GM21367 (cell line): ENCODE results near the gene UBE2G2.

Experiments used
- ATAC-seq: cut with Tn5 transposase; IDR thresholded peaks from one replicate; pipeline ENCODE4 v1.9.1; 2021; ENCODE audit not compliant: unreplicated experiment

The UBE2G2 gene

DNA sequence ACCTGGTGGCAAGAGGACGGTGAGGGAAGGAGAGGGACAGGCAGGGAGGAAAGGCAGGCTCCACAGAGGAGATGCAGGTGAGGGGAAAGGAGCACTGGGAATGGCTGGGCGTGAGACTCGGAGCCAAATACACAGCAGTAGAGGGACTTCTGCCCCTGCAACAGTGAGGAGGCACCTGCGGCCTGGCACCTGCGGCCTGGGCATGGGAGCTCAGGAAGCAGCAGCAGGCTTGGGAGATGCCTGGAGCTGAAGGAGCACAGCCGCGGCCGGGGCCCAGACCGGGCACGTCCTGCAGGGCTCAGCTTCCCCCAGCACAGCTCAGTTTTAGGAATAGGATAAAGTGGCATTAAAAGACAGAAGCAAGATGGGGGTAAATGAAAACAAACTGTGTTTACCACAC, 69.4 kb downstream of the UBE2G2 start:
- ATAC-seq = no peak

DNA sequence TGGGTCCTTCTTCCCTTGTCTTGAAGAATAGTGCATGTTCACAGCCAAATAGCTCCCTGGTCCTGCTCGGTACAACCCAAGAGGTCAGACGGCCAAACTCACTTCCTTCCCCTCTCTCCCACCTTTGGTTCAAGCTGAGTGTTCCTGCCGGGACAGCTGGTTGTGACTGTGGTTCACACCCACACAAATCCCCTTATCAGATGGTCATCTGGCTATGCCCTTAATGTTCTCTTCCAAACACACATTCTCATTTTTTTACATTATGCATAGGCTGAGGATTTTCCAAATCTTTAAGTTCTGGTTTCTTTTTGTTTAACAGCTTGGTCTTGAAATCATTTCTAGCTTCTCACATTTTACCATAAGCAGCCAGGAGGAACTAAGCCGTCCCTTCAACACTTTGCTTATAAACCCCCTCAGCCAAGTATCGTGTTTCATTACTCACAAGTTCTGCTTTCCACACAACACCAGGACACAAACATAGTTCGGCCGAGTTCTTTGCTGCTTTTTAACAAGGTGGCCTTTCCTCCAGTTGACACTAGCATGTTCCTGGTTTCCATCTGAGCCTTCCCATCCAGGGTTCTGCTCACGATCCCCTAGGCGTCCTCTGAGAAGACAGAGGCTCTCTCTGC, 70.6 kb downstream of the UBE2G2 start:
- ATAC-seq = no peak

DNA sequence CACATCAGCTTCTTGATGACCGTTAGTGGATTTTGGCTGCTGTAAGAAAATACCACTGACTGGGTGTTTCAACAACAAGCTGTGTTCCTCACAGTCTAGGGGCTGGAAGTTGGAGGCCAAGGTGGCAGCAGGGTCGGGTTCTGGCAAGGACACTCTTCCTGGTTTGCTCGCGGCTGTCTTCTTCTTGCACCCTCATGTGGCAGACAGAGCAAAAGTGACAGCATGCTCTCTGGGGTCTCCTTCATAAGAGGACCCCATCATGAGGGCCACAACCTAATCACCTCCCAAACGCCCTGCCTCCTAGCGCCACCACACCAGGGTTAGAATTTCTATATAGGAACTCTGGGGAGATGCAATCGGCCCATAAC, 71.6 kb downstream of the UBE2G2 start:
- no peak for ATAC-seq

DNA sequence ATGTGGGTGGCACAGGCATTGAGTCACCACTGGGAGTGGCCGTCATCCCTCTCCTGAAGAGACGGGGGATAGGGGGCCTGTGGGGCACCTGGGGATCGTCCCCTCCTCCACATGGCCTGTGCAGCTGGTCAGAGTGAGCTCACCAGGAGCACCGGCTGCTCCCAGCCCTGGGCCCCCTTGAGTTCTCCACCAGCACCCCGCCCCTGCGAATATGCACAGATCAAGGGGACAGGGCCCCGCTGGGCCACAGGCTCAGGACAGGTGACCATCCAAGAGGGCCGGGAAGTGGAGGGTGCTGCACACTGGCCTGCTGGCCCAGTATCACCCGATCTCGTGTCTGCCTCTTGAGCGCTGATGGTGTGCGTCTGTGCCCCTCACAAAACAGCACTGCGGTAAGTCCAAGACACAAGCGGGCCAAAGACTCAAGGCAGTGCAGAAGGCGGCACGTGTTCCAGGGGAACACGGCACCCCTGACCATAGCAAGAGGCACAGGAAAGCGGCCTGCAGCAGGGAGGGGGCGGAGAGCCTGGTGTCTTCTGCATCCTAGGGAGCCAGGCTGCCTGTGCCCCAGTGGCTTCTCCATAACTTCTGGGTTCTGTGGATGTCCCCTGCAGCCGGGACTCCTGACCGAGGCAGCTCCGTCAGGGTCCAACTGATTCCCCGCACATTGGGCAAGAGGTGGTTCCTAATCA, 72.1 kb downstream of the UBE2G2 start:
- no peak for ATAC-seq

DNA sequence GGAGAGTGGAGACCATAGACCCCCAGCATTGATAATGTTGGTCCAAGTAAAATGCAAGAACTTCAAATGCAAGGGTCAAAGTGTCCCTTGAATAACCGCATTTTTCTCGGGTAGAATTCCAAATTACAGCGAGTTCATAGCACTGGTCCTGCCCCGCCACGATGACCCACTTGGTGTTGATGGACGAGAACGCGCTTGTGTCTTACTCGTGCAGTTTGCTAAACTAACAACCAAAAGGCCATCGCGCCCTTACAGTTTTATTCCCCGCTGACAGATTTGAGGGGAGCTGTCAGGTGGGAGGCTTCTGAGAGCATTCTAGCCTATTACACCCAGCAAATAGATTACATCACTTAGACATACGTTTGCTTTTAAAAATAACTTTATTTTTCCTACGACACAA, 72.9 kb downstream of the UBE2G2 start:
- no peak for ATAC-seq

DNA sequence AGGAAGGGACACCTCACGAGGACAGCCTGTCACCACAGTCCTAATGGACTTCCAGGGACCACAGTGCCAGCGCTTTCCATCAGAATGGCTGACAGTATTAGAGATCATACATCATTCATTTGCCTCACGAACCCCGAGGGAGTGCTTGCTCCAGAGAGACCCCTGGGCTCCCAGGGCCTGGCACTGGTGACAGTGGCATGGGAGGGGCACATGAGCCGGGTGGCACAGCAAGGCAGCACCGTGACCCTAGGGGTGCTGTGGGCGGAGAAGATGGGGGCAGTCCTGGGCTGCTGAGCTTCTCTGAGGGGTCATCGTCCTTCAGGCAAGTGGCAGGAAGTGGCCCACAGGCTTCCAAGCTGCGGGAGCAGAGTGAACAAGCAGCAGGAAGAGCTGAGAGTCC, 73.9 kb downstream of the UBE2G2 start:
- ATAC-seq = no peak

DNA sequence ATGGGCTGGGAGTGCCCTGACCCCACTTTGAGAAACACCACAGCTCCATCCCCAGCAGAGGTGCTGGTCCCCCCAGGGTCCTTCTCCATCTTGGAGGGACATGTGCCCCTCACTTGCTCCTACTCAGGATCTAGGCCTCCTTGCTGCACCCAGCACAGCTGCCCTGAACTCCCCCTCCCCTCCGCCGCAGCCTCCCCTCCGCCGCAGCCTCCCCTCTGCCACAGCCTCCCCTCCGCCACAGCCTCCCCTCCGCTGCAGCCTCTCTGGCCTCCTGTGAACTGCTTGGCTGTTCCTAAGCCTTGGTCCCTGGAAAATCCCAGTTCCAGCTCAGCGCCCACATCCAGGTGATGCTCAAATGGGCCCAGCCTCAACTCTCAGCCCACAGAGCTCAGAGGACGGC, 74.3 kb downstream of the UBE2G2 start:
- ATAC-seq = no peak

DNA sequence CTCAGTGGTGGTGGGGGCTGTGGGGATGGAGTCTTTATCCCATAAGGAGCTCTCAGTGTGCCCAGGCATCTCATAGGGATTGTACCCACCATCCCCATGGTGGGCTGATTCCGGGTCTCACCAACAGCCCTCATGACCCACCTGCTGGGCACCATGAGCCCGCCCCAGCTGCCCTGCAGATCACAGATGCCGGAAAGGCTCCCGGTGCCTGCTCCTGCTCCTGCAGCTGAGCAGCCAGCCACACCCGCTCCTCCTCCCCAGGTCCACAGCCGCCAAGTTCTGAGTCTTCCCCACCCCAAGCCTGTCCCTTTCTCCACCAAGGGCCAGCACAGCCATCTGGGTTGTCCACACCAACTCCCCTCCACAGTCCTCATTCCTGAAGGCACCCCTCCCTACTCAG, 74.8 kb downstream of the UBE2G2 start:
- no peak for ATAC-seq

DNA sequence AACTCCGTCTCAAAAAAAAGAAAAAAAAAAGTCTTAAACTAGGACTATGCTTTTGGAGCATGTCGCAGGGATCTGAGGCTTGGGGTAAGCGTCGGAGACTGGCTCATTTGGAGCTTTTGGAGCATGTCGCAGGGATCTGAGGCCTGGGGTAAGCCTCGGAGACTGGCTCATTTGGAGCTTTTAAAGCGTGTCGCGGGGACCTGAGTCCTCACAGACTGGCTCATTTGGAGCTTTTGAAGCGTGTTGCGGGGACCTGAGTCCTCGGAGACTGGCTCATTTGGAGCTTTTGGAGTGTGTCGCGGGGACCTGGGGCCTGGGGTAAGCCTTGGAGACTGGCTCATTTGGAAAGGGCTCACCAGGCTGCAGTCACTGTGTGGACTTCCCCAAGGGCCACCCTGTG, 76.7 kb downstream of the UBE2G2 start:
- no peak for ATAC-seq

DNA sequence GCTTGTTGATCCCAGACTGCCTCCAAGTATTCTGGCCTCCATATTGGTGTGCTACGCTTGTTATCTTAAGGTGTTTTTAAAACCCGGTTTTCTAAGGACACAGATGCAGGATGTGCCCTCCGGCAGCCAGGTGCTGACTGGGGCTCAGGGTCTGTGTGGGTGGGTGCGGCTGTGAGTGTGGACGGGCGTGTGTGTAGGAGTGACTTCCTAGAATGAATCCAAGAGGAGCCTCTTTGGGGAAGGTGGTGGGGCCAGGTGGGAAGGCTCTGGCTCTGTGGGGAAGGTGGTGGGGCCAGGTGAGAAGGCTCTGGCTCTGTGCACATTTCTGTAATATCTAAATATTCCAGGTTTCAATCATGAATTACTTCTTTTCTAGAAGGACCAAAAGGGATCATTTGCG, 77.4 kb downstream of the UBE2G2 start:
- no peak for ATAC-seq

DNA sequence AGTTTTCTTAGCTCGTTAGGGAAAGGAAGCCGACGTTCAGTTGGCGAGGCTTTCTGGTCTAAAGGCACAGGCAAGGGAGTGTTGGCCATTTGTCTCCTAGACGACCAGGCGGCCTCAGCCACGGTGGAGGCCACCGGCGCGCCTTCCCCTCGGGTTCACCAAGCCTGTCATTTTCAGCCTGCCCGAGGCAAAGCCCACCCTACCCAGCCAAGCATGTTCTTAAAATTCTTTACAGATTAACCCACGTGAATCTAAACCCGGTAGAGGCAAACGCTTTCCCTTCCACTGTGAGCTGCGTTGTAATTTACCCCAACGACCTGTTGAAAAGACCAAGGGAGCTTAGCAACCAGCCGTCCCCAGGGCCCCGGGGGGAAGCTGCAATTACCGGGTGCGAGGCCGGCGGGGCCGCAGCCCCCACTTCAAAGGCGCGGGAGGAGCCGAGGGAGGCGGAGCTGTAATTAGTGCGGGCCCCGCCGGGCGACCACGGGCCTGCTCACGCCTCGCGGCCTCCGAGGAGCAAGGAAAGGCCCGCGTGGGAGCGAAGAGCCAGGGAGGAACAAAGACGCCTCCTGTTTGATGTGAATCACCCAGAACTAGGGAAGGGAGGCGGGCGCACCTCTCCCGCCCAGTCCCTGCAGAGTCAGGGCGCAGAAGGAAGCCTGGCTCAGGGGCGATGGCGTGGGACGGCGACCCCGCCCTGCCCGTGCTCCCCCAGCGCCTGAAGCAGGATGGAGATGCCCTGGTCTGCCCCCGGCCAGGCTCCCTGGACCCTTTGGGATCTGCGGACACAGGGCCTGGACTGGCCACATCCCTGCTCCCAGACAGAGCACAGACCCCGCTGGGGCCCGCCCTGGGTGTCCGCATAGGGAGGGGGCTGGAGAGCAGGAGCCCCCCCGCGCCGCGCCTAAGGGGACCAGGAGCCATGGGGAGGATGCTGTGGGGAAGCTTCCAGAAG, 78.2 kb downstream of the UBE2G2 start:
- ATAC-seq = no peak

DNA sequence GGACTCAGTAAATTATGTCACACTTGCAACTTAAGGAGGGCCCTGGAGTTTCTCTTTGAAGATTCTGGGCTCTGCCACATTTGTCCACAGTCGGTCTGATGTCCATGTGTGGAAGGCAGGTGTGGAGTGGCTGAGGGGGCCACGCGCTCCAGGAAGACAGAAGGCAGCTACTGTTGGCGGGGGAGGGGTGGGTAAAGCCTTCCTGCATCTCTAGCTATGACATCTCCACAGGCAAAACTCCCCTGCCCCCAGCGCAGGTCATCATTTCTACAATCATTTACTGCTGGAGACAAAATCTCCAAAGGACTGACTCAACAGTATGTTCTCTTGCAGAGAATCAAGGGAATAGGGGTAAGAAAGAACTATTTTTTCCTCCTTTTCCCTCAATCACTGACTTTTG, 78.9 kb downstream of the UBE2G2 start:
- ATAC-seq = no peak

DNA sequence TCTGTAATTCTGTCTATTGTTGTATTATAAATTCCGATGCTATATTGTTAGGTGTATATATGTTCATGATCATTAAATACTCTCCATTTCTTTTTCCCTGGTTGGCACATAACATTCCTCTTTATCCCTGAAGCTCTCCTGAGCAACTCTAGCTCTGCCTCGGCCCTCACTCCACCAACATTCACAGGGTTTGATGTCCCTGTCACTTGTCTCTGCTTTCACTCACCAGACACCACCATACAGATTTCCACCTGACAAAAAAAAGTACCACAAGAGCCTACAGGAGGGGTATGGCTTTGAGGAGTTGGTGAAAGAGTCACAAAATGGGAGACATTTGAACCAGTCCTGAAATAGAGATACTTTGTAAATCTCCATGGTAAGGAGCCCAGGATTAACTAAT, 81.5 kb downstream of the UBE2G2 start:
- ATAC-seq = no peak
